Trophoblast cell (in vitro differentiated cells and primary cell): Measurements from ENCODE around the gene ROR1.

ENCODE experiments used
- DNase-seq, 2 donors: peaks; one replicate each; pipeline ENCODE4 v3.0.0-alpha.2; 2016
- H2AFZ ChIP-seq: 2 replicates; pipeline ENCODE4 v1.6.1; 2013; ENCODE audit warnings: low read length, moderate library complexity, mild to moderate bottlenecking; ENCODE audit not compliant: insufficient read depth, poor library complexity
- H2AK5ac ChIP-seq: 2 replicates; pipeline ENCODE4 v1.6.1; 2013; ENCODE audit warnings: mild to moderate bottlenecking, low read length
- H2BK120ac ChIP-seq: 2 replicates; pipeline ENCODE4 v1.6.1; 2013; ENCODE audit warnings: low read length, mild to moderate bottlenecking, moderate library complexity; ENCODE audit not compliant: insufficient read depth, poor library complexity
- H2BK12ac ChIP-seq: 2 replicates; pipeline ENCODE4 v1.6.1; 2013; ENCODE audit warnings: mild to moderate bottlenecking, low read length, moderate library complexity
- H2BK5ac ChIP-seq: 2 replicates; pipeline ENCODE4 v1.6.1; 2013; ENCODE audit warnings: low read length, low read depth, moderate library complexity, mild to moderate bottlenecking; ENCODE audit not compliant: poor library complexity
- H3K14ac ChIP-seq: 2 replicates; pipeline ENCODE4 v1.6.1; 2013; ENCODE audit warnings: mild to moderate bottlenecking, low read length
- H3K18ac ChIP-seq: 2 replicates; pipeline ENCODE4 v1.6.1; 2013; ENCODE audit warnings: mild to moderate bottlenecking, low read length
- H3K23ac ChIP-seq: 2 replicates; pipeline ENCODE4 v1.6.1; 2013; ENCODE audit warnings: low read length
- H3K27ac ChIP-seq: 2 replicates; pipeline ENCODE4 v1.5.1; 2013; ENCODE audit warnings: low read depth, mild to moderate bottlenecking, inconsistent platforms, low read length, moderate library complexity
- H3K27me3 ChIP-seq: 2 replicates; pipeline ENCODE4 v1.6.1; 2013; ENCODE audit warnings: inconsistent platforms, mild to moderate bottlenecking, low read length, moderate library complexity; ENCODE audit not compliant: insufficient read depth
- H3K36me3 ChIP-seq, 2 experiments: 1 replicate in 1 of 2; 2 replicates in 1 of 2; pipeline ENCODE4 v1.6.1; 2013; ENCODE audit warnings: low read length in 2 of 2, mild to moderate bottlenecking in 2 of 2, moderate library complexity in 1 of 2; ENCODE audit not compliant: insufficient read depth in 2 of 2, control insufficient read depth in 1 of 2
- H3K4ac ChIP-seq: 2 replicates; pipeline ENCODE4 v1.6.1; 2013; ENCODE audit warnings: low read depth, mild to moderate bottlenecking, low read length, moderate library complexity
- H3K4me1 ChIP-seq, 2 experiments: 1 replicate in 1 of 2; 2 replicates in 1 of 2; pipeline ENCODE4 v1.6.1; 2013; ENCODE audit warnings: low read length in 2 of 2, mild to moderate bottlenecking in 2 of 2, moderate library complexity in 1 of 2; ENCODE audit not compliant: insufficient read depth in 2 of 2, control insufficient read depth in 1 of 2
- H3K4me2 ChIP-seq: 2 replicates; pipeline ENCODE4 v1.6.1; 2013; ENCODE audit warnings: inconsistent platforms, mild to moderate bottlenecking, low read length, moderate library complexity
- H3K4me3 ChIP-seq: 2 replicates; pipeline ENCODE4 v1.5.1; 2013; ENCODE audit warnings: mild to moderate bottlenecking, low read depth, low read length, inconsistent platforms
- H3K79me1 ChIP-seq: one replicate; pipeline ENCODE4 v1.6.1; 2013; ENCODE audit warnings: low read length
- H3K79me2 ChIP-seq: 2 replicates; pipeline ENCODE4 v1.6.1; 2013; ENCODE audit warnings: low read length, mild to moderate bottlenecking; ENCODE audit not compliant: control insufficient read depth, insufficient read depth, poor library complexity
- H3K9ac ChIP-seq: 2 replicates; pipeline ENCODE4 v1.6.1; 2013; ENCODE audit warnings: mild to moderate bottlenecking, low read length
- H3K9me3 ChIP-seq: 2 replicates; pipeline ENCODE4 v1.6.1; 2013; ENCODE audit warnings: low read depth, mild to moderate bottlenecking, control low read depth, inconsistent platforms, low read length; ENCODE audit not compliant: insufficient read depth
- H4K12ac ChIP-seq: 2 replicates; pipeline ENCODE4 v1.6.1; 2013; ENCODE audit warnings: low read depth, mild to moderate bottlenecking, low read length, moderate library complexity
- H4K8ac ChIP-seq: 2 replicates; pipeline ENCODE4 v1.6.1; 2013; ENCODE audit warnings: low read depth, mild to moderate bottlenecking, low read length, moderate library complexity
- H4K91ac ChIP-seq: one replicate; pipeline ENCODE4 v1.6.1; 2013; ENCODE audit warnings: low read depth, mild to moderate bottlenecking, low read length, moderate library complexity
- whole genome bisulfite sequencing: extraction: QIAGEN DNeasy Blood & Tissue Kit; methylation state at CpG from one replicate; pipeline ENCODE4 v1.1.7; 2013; ENCODE audit warnings: missing lambda C conversion rate; ENCODE audit not compliant: insufficient read length, insufficient coverage; ENCODE audit errors: extremely low coverage; 5-methylcytosine and 5-hydroxymethylcytosine counted together

The ROR1 gene

GRCh38 chr1:63856924-63857323, 83.1 kb downstream of the ROR1 start:
- H2AFZ ChIP-seq: no peak overlapping the region
- H2AK5ac ChIP-seq: no peak overlapping the region
- H2BK120ac ChIP-seq: no peak overlapping the region
- H3K27me3 ChIP-seq: no peaks in the 10 kb centered on the region
- no CpG with 5 or more reads among the region's 4 CpGs for WGBS
- H4K8ac ChIP-seq: no peak overlapping the region
- H3K4me2 ChIP-seq: no peak overlapping the region
- peaks cover 3% of the 10 kb centered on the region for H3K79me2 ChIP-seq
- no peaks in the 10 kb centered on the region for H3K79me1 ChIP-seq
- no peak overlapping the region for H4K91ac ChIP-seq
- H3K27ac ChIP-seq: no peak overlapping the region
- no peak overlapping the region for H3K4ac ChIP-seq
- no peak overlapping the region for H3K18ac ChIP-seq
- no peak overlapping the region for H3K14ac ChIP-seq
- H3K4me1 ChIP-seq: peaks cover 5 to 6% of the 10 kb centered on the region in 2 experiments
- H3K4me3 ChIP-seq: no peak overlapping the region
- no peak overlapping the region for H2BK12ac ChIP-seq
- no peak overlapping the region for H4K12ac ChIP-seq
- H2BK5ac ChIP-seq: no peak overlapping the region
- H3K36me3 ChIP-seq: peaks cover 0 to 1% of the 10 kb centered on the region in 2 experiments
- no peak overlapping the region for H3K9ac ChIP-seq
- H3K23ac ChIP-seq: no peak overlapping the region
- no peak for DNase-seq
- no peaks in the 10 kb centered on the region for H3K9me3 ChIP-seq

GRCh38 chr1:63857478-63857877, 83.7 kb downstream of the ROR1 start:
- no peak overlapping the region for H4K8ac ChIP-seq

GRCh38 chr1:63858153-63858552, 84.3 kb downstream of the ROR1 start:
- H3K18ac ChIP-seq: no peak overlapping the region
- H2BK5ac ChIP-seq: no peak overlapping the region
- no peak overlapping the region for H3K4me2 ChIP-seq
- no peaks in the 10 kb centered on the region for H3K36me3 ChIP-seq
- DNase-seq: no peak
- H3K4ac ChIP-seq: no peak overlapping the region
- H2AK5ac ChIP-seq: no peak overlapping the region
- H3K4me1 ChIP-seq: peaks cover 7 to 9% of the 10 kb centered on the region in 2 experiments
- no peaks in the 10 kb centered on the region for H3K79me1 ChIP-seq
- H4K12ac ChIP-seq: no peak overlapping the region
- no peak overlapping the region for H2AFZ ChIP-seq
- H3K79me2 ChIP-seq: peaks cover 3% of the 10 kb centered on the region
- H3K27me3 ChIP-seq: no peaks in the 10 kb centered on the region
- no peak overlapping the region for H3K9ac ChIP-seq
- no peak overlapping the region for H2BK120ac ChIP-seq
- H3K14ac ChIP-seq: no peak overlapping the region
- H3K23ac ChIP-seq: no peak overlapping the region
- no peak overlapping the region for H2BK12ac ChIP-seq
- no peak overlapping the region for H4K8ac ChIP-seq
- H3K27ac ChIP-seq: no peak overlapping the region
- H4K91ac ChIP-seq: no peak overlapping the region
- no peaks in the 10 kb centered on the region for H3K9me3 ChIP-seq
- no peak overlapping the region for H3K4me3 ChIP-seq

More at GRCh38 chr1:63857478-63857877, 83.7 kb downstream of the ROR1 start:
- H3K27me3 ChIP-seq: no peaks in the 10 kb centered on the region
- H2BK12ac ChIP-seq: no peak overlapping the region
- peaks cover 3% of the 10 kb centered on the region for H3K79me2 ChIP-seq
- no peaks in the 10 kb centered on the region for H3K9me3 ChIP-seq
- no peak overlapping the region for H3K23ac ChIP-seq
- H3K4me3 ChIP-seq: no peak overlapping the region
- no peaks in the 10 kb centered on the region for H3K79me1 ChIP-seq
- peaks cover 5 to 6% of the 10 kb centered on the region in 2 experiments for H3K4me1 ChIP-seq
- H3K4ac ChIP-seq: no peak overlapping the region
- no peak overlapping the region for H3K4me2 ChIP-seq
- H4K91ac ChIP-seq: no peak overlapping the region
- no peak overlapping the region for H3K9ac ChIP-seq
- no peak overlapping the region for H3K14ac ChIP-seq
- WGBS: no CpG with 5 or more reads among the region's 2 CpGs
- H2AFZ ChIP-seq: no peak overlapping the region
- H3K27ac ChIP-seq: no peak overlapping the region
- no peak overlapping the region for H2BK5ac ChIP-seq
- no peak overlapping the region for H3K18ac ChIP-seq
- H3K36me3 ChIP-seq: no peaks in the 10 kb centered on the region
- no peak for DNase-seq
- no peak overlapping the region for H2AK5ac ChIP-seq
- no peak overlapping the region for H4K12ac ChIP-seq
- no peak overlapping the region for H2BK120ac ChIP-seq

GRCh38 chr1:63859480-63860275, 85.9 kb downstream of the ROR1 start:
- Histone ChIP-seq H3K9me3 (no peaks in the 10 kb centered on the region), H2BK12ac (peak overlapping the region; percentile 65), H4K12ac (no peak overlapping the region), H4K8ac (peak overlapping the region; percentile 51), H3K36me3 (no peaks in the 10 kb centered on the region), H2AFZ (no peak overlapping the region), H3K23ac (no peak overlapping the region), H3K79me2 (peaks cover 3% of the 10 kb centered on the region), H4K91ac (peak overlapping the region; percentile 56), H3K79me1 (no peaks in the 10 kb centered on the region), H3K14ac (peak overlapping the region; percentile 74), H3K4ac (peak overlapping the region; percentile 33), H3K18ac (peak overlapping the region; percentile 85), H3K27ac (peak overlapping the region; percentile 7), H2BK120ac (peak overlapping the region; percentile 59), H3K27me3 (no peaks in the 10 kb centered on the region), H3K4me3 (no peak overlapping the region), H2AK5ac (no peak overlapping the region), H2BK5ac (peak overlapping the region; percentile 53), H3K9ac (no peak overlapping the region), H3K4me2 (no peak overlapping the region), H3K4me1 (peaks cover 9 to 17% of the 10 kb centered on the region in 2 experiments)
- whole genome bisulfite sequencing: no CpG with 5 or more reads among the region's 3 CpGs
- DNase-seq: no peak
